HCT116 (cell line): ENCODE data around the gene MDFI.
A peak's percentile ranks its signal among the peaks of the same experiment; 100 is the strongest.

Experiments used
- CTCF ChIP-seq, 3 experiments: fragments of 200-600 bp in 1 of 3; sonication (generic) in 1 of 3; IDR thresholded peaks in 2 of 3; conservative IDR thresholded peaks in 1 of 3; 2 replicates each; pipeline ENCODE4 v1.5.1; 2012 to 2017; ENCODE audit warnings: low read depth in 2 of 3, low read length in 2 of 3, antibody characterized with exemption in 1 of 3, borderline replicate concordance in 1 of 3, control low read depth in 1 of 3, mild to moderate bottlenecking in 1 of 3, mixed read lengths in 1 of 3, mixed run types in 1 of 3, moderate library complexity in 1 of 3; ENCODE audit not compliant: insufficient read depth in 1 of 3
- EZH2 ChIP-seq: fragments of 200-600 bp; sonication (generic); IDR thresholded peaks from 2 replicates; pipeline ENCODE4 v1.6.1; 2017; ENCODE audit warnings: antibody characterized with exemption, mixed run types
- EZH2phosphoT487 ChIP-seq: fragments of 200-600 bp; IDR thresholded peaks from 2 replicates; pipeline ENCODE4 v1.6.1; 2018; ENCODE audit warnings: antibody characterized with exemption, borderline replicate concordance
- JUND ChIP-seq: IDR thresholded peaks from 2 replicates; pipeline ENCODE4 v1.6.1; 2012
- POLR2A ChIP-seq: IDR thresholded peaks from 2 replicates; pipeline ENCODE4 v1.7.0; 2011; ENCODE audit warnings: borderline replicate concordance; ENCODE audit not compliant: insufficient read depth, insufficient read length; ENCODE audit errors: extremely low read depth
- POLR2AphosphoS5 ChIP-seq: IDR thresholded peaks from 2 replicates; pipeline ENCODE4 v1.6.1; 2011; ENCODE audit warnings: mild to moderate bottlenecking, low read depth, low read length, moderate library complexity
- RAD21 ChIP-seq: IDR thresholded peaks from 2 replicates; pipeline ENCODE4 v1.6.1; 2012; ENCODE audit warnings: low read depth, mild to moderate bottlenecking
- REST ChIP-seq: IDR thresholded peaks from 2 replicates; pipeline ENCODE4 v1.6.1; 2012; ENCODE audit warnings: low read depth
- SP1 ChIP-seq: IDR thresholded peaks from 2 replicates; pipeline ENCODE4 v1.6.1; 2012; ENCODE audit warnings: low read depth
- ZNF274 ChIP-seq: fragments of 200-500 bp; sonication (Bioruptor generic); IDR thresholded peaks from 2 replicates; pipeline ENCODE4 v1.6.1; 2014; ENCODE audit warnings: mild to moderate bottlenecking, low read depth, low read length, inconsistent platforms

- TF ChIP-seq ZNF274 (no peak), CTCF (IDR thresholded peaks at IDR 0.05 in 2 of 3, conservative IDR thresholded peaks at IDR 0.05 in 1 of 3; ENCODE audit: borderline replicate concordance in 1 of 3, insufficient read depth in 1 of 3, low read depth in 2 of 3, low read length in 2 of 3) (peak; percentile 89 to 92 (median 90)), RAD21 (peak; percentile 91), EZH2 (no peak), EZH2phosphoT487 (no peak), POLR2A (no peak), SP1 (no peak), JUND (no peak), POLR2AphosphoS5 (no peak), REST (no peak)
Observed at GRCh38 chr6:41591859-41592502, 46.3 kb upstream of the MDFI start.
